Ishikawa (cell line): ENCODE measurements around the gene FRRS1.

Experiments used
- EP300 ChIP-seq: IDR thresholded peaks from 2 replicates; pipeline ENCODE4 v1.6.1; 2012; ENCODE audit warnings: borderline replicate concordance
- MAX ChIP-seq: IDR thresholded peaks from 2 replicates; pipeline ENCODE4 v1.6.1; 2012

DNA sequence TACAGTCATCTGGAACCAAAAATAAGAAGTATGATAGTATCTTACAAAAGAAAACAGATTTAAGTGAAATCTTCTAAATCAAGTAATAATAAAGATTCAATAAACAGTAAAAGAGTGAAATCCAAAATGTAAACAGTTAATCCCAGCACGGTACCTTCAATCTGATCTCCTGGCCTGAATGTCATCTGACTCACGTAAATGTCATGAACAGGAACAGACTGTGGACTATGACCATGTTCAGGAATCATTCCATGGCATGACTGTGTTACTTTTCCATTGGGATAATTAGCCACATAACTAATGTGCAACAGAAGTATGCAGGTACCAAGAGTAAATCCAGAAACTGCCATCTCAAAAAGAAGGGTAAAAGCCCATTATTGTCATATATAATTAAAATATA lies 18.0 kb downstream of the FRRS1 start:
- TF ChIP-seq MAX (no peak), EP300 (no peak)
